GM21390 (cell line): ENCODE data around the gene RBFOX1.

Experiments
- ATAC-seq: cut with Tn5 transposase; IDR thresholded peaks from one replicate; pipeline ENCODE4 v1.9.1; 2021; ENCODE audit not compliant: unreplicated experiment

RBFOX1 gene

GRCh38 chr16:7408700-7409365 is 76.2 kb downstream of the RBFOX1 start:
- no peak for ATAC-seq

GRCh38 chr16:7419441-7419840 is 86.8 kb downstream of the RBFOX1 start:
- no peak for ATAC-seq

GRCh38 chr16:7420079-7420478 is 87.4 kb downstream of the RBFOX1 start:
- ATAC-seq, result no peak

GRCh38 chr16:7420843-7421242 is 88.2 kb downstream of the RBFOX1 start:
- ATAC-seq, result no peak

GRCh38 chr16:7421578-7421977 is 88.9 kb downstream of the RBFOX1 start:
- no peak for ATAC-seq

GRCh38 chr16:7422036-7422888 is 89.6 kb downstream of the RBFOX1 start:
- ATAC-seq, result no peak

GRCh38 chr16:7423434-7424044 is 90.9 kb downstream of the RBFOX1 start:
- no peak for ATAC-seq

- ATAC-seq, result no peak
Measured at GRCh38 chr16:7426161-7426560, 93.5 kb downstream of the RBFOX1 start.

- no peak for ATAC-seq
Measured at GRCh38 chr16:7431723-7432122, 99.1 kb downstream of the RBFOX1 start.

GRCh38 chr16:7436306-7436705 is 103.7 kb downstream of the RBFOX1 start:
- no peak for ATAC-seq

GRCh38 chr16:7437135-7437804 is 104.6 kb downstream of the RBFOX1 start:
- no peak for ATAC-seq

GRCh38 chr16:7437843-7438242 is 105.2 kb downstream of the RBFOX1 start:
- no peak for ATAC-seq

GRCh38 chr16:7438601-7439000 is 106.0 kb downstream of the RBFOX1 start:
- ATAC-seq, result no peak

GRCh38 chr16:7439518-7439917 is 106.9 kb downstream of the RBFOX1 start:
- ATAC-seq, result no peak

GRCh38 chr16:7440886-7441400 is 108.3 kb downstream of the RBFOX1 start:
- ATAC-seq, result no peak

- ATAC-seq, result no peak
Measured at GRCh38 chr16:7442050-7442449, 109.4 kb downstream of the RBFOX1 start.

- ATAC-seq, result no peak
Measured at GRCh38 chr16:7443142-7443541, 110.5 kb downstream of the RBFOX1 start.

- no peak for ATAC-seq
Measured at GRCh38 chr16:7443648-7444365, 111.2 kb downstream of the RBFOX1 start.

- ATAC-seq, result no peak
Measured at GRCh38 chr16:7449306-7449705, 116.7 kb downstream of the RBFOX1 start.

- no peak for ATAC-seq
Measured at GRCh38 chr16:7449808-7450207, 117.2 kb downstream of the RBFOX1 start.

- no peak for ATAC-seq
Measured at GRCh38 chr16:7450440-7450839, 117.8 kb downstream of the RBFOX1 start.
